ENCODE measurements around the gene THAP5. TPM values are rescaled to one million over a fixed set of nuclear protein-coding genes. Genes with fewer than 3 reads are reported as not detected.

Gene THAP5
- total RNA-seq, 2 donors from 2014 or later, result 25.9 to 30.7 TPM

DNA sequence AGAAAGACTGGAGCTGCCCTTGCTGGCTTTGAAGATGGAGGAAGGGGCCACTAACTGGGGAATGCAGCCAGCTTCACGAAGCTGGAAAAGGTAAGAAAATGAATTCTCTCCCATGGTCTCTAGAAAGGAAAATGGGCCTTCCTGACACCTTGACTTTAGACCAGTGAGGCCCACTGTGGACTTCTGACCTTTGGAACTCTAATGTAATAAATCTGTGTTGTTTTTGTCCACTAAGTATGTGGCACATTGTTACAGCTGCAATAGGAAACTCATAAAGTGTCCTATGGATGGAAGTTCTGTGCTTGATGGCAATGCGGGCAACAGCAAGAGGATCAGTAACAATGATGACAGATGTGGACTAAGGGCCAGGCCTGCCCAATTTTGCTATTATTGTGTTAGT lies 21.1 kb upstream of the THAP5 start:
- Mint-ChIP-seq H3K27ac (no peak overlapping the region), H3K36me3 (no peaks in the 10 kb centered on the region), H3K9me3 (no peaks in the 10 kb centered on the region)
- ATAC-seq, result no peak
- no peak for DNase-seq (ENCODE audit: low spot score in 2 of 2)

DNA sequence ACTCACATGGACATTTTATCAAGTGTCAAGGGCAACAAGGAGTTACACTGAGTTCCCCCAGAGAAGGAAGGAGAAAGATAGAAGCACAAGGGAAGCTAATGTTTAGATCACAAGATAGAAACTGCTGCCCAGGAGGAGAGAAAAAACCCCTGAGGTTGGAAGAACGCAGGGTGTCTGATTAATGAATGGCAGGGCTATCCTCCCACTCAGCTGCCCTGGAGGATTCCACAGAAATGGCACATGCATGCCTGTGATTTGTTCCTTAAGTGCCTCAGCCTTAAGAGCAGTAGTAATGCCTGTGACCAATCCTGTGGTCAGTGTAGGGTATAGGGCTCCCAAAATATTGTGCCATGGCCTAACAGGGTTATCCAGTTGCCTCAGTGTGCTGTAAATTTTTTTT lies 20.4 kb upstream of the THAP5 start:
- Mint-ChIP-seq H3K36me3 (no peaks in the 10 kb centered on the region), H3K27ac (no peak overlapping the region), H3K9me3 (no peaks in the 10 kb centered on the region)
- no peak for DNase-seq (ENCODE audit: low spot score in 2 of 2)
- no peak for ATAC-seq

DNA sequence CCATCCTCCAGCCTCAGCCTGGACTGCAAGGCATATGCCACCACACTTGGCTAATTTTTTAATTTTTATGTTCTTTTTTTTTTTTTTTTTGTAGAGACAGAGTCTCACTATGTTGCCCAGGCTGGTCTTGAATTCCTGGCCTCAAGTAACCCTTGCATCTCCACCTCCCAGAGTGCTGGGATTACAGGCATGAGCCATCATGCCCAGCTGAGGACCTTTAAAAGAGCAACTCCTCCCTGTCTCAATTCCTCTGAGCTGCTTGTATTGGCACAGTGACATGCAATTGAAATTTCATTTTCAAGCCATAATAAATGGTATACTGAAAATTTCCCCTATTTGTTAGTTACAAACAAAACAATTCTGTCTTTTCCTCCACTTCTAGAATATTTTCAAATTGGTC lies 19.7 kb upstream of the THAP5 start:
- DNase-seq (ENCODE audit: low spot score in 2 of 2), result no peak
- H3K36me3 Mint-ChIP-seq, result no peaks in the 10 kb centered on the region
- H3K27ac Mint-ChIP-seq, result no peak overlapping the region
- no peak for ATAC-seq
- no peaks in the 10 kb centered on the region for H3K9me3 Mint-ChIP-seq

DNA sequence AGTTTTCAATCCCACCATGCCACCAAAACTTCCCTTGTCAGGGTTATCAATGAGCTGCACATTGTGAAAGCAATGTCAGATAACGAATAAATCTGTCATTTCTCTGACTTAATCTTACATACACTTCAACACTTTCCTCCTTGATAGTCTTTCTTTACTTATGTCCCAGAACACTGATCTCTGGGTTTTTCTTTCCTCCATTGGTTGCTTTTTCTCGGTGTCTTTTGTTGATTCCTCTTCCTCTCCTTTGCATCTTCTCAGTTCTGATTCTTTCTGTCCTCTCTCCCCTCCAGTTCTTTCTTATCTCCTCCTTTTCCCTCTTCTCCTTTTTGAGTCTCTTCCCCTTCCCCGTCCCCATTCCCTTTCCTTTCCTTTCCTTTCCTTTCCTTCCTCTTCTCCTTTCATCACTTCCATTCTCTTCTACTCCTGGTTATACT lies 16.8 kb upstream of the THAP5 start:
- ATAC-seq, result no peak
- Mint-ChIP-seq H3K9me3 (no peaks in the 10 kb centered on the region), H3K27ac (no peak overlapping the region), H3K36me3 (no peaks in the 10 kb centered on the region)
- DNase-seq (ENCODE audit: low spot score in 2 of 2), result no peak

DNA sequence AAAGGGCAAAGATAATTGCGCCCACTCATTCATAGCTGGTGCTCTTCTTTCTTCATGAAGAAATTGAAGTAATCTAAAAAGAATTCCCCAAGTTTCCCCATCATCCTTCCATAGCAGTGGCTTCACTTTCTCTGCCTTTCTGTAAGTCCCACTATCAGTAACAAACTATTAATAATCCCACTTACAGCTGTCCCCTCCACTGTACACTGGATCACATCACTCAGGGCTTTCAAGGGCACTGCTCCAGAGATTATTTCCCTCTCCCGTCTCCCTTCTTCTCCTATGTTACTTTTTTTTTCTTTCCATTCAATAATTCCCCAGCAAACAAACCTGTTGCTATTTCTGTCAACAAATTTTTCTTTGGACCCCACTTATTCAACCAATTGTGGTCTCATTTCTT lies 16.3 kb upstream of the THAP5 start:
- H3K9me3 Mint-ChIP-seq, result no peaks in the 10 kb centered on the region
- ATAC-seq (no peak), DNase-seq (ENCODE audit: low spot score in 2 of 2) (no peak)
- no peaks in the 10 kb centered on the region for H3K36me3 Mint-ChIP-seq
- H3K27ac Mint-ChIP-seq, result no peak overlapping the region

DNA sequence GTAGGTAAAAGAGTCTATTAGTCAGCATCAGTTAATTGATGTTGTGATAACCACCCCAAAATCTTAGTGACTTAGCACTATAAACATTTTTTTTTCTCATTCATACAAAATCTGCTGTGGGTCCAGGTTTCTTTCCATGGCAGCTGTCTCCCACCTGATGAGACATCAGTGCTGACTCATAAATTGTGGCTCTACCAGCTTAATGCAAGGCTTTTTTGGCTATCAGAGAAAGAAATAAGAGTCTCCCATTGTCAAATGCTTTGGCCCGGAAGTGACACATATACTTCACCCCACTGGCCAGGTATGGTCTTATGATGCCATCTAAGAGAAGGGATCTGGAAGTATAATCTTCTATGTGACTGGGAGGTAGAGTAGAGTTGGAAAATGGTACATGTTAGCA lies 14.7 kb upstream of the THAP5 start:
- H3K36me3 Mint-ChIP-seq, result peaks cover 8 to 9% of the 10 kb centered on the region in 2 donors
- no peak for ATAC-seq

DNA sequence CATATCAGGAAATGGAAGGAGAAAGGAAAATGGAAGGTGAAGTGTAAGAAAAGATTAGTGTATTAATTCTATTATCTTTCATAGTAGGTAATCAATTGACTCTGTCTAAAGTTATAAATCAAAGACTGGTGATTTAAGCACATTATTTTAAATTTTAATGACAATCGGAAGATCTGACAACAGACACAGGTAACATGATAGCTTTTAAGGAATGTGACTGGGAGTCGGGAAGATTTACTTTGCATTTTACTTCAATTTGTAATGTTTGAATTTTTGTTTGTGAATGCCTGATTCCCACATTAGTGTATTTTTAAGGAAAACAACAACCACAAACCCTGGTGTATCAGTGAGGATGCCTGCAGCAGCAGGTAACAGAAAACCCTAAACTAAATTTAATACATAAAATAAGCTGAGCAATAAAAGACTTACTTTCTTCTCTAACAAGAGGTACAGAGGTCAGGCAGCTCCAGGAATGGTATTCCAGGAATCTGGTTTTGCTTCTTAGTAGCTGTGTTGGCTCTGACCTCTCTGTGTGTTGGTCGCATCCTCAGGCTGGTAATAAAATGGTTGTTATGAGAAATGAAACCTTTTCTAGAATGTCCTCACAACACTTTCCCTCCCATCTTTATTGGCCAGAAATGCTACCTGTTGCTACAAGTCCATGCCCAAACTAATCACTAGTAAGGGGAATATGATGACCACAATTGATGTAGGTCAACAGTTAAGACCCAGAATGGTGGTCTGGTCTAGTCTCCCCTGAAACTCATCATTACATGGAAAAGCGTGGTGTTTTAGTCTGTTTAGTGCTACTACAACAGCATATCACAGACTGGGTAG lies 12.4 kb upstream of the THAP5 start:
- DNase-seq (ENCODE audit: low spot score in 2 of 2), result no peak
- H3K36me3 Mint-ChIP-seq, result peaks cover 17% of the 10 kb centered on the region in 2 donors
- no peak for ATAC-seq
- H3K9me3 Mint-ChIP-seq, result peaks cover 0 to 4% of the 10 kb centered on the region in 2 donors
- no peak overlapping the region for H3K27ac Mint-ChIP-seq

More for the DNA sequence above, 14.7 kb upstream of the THAP5 start:
- no peak for DNase-seq (ENCODE audit: low spot score in 2 of 2)
- Mint-ChIP-seq H3K27ac (no peak overlapping the region), H3K9me3 (peaks cover 0 to 4% of the 10 kb centered on the region in 2 donors)

DNA sequence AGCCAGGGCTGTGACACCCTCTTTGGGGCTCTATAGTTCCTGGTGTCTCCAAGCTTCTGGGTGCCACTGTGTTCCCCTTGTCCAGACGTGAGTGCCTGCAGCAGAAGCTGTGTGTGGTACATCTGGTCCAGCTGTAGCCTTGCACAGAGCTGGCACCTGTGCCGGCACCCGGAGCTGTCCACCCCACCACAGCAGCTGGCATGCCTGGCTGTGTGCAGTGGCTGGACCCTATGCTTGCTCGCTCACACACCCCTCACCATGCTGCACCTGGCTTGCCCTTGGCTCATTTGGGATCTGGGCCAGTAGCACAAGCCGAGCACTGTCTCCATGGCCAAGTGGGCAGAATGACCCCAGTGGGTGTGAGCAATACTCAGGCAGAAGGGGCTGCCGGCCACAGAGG lies 10.8 kb upstream of the THAP5 start:
- Mint-ChIP-seq H3K36me3 (peaks cover 23 to 25% of the 10 kb centered on the region in 2 donors), H3K9me3 (peaks cover 0 to 4% of the 10 kb centered on the region in 2 donors), H3K27ac (no peak overlapping the region)
- DNase-seq (ENCODE audit: low spot score in 2 of 2) (no peak), ATAC-seq (no peak)

DNA sequence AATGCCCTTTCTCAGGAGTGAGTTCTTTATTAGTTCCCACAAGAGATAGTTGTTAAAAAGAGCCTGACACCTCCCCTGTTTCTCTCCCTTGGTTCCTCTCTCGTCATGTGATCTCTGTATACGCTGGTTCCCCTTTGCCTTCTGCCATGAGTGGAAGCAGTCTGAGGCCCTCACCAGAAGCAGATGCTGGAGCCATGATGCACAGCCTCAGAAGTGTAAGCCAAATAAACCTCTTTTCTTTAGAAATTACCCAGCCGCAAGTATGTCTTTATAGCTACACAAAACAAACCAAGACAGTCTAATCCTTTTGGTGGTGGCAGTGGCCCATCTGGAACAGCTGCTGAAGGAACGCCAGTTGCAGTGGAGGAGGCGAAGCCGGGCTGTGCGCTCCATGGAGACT lies 9.4 kb upstream of the THAP5 start:
- no peak for DNase-seq (ENCODE audit: low spot score in 2 of 2)
- Mint-ChIP-seq H3K27ac (no peak overlapping the region), H3K36me3 (peaks cover 23 to 25% of the 10 kb centered on the region in 2 donors), H3K9me3 (peaks cover 0 to 4% of the 10 kb centered on the region in 2 donors)
- ATAC-seq, result no peak

DNA sequence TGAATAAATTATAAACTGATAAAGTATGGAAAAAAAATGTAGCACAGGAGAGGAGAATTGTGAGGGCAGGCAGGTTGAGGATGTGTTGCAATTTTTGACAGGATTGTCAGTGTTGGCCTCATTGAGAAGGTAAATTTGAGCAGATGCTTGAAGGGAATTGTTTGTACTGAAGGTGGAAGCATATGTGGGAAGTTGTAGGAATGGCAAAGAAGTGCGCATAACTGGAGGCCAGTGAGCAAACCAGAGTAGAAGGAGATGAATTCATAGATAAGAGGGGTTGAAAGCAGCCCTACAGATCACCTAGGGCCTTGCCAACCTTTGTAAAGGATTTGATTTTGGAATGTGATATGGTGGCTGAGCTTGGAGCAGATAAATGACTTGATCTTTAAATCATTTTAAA lies 6.6 kb upstream of the THAP5 start:
- peaks cover 25 to 37% of the 10 kb centered on the region in 2 donors for H3K36me3 Mint-ChIP-seq
- no peak overlapping the region for H3K27ac Mint-ChIP-seq
- ATAC-seq (no peak), DNase-seq (ENCODE audit: low spot score in 2 of 2) (no peak)
- H3K9me3 Mint-ChIP-seq, result peaks cover 0 to 4% of the 10 kb centered on the region in 2 donors

DNA sequence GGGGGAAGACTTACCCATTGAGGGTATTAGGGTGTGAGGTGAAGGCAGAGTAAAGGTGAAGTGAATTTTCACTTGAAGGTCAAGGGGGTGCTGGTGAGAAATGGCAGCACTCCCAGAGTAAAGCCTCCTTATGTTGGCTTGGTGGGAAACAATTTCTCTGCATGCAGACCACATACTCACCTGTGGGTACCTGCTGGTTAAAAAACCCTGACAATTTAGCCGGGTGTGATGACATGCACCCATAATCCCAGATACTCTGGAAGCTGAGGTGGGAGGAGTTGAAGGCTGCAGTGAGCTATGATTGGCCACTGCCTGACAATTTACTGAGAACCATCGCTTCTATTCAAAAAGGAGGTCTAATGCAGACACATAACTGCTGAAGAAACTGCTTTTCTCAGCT lies 5.7 kb upstream of the THAP5 start:
- DNase-seq (ENCODE audit: low spot score in 2 of 2) (no peak), ATAC-seq (no peak)
- Mint-ChIP-seq H3K27ac (no peak overlapping the region), H3K36me3 (peaks cover 31 to 39% of the 10 kb centered on the region in 2 donors), H3K9me3 (peaks cover 0 to 4% of the 10 kb centered on the region in 2 donors)

DNA sequence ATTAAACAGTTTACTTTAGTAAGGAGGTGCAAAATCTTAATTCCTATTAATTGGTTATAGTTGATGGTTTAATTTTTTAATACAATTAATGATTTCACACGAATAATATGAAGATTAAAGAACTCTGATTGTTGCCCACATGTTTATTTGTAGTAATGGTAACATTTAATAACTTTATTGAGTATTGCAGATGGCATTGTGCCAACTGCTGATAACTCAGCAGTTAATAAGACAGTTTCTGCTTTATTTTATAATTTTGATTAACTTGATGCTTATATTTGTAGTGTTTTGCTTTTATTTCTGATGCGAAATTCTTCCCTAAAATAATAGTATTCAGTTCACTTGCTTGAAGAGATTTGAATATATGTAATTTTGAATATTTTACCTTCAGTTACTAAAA lies 3.0 kb upstream of the THAP5 start:
- no peak for ATAC-seq
- no peak for DNase-seq (ENCODE audit: low spot score in 2 of 2)
- Mint-ChIP-seq H3K27ac (no peak overlapping the region), H3K36me3 (peaks cover 38 to 46% of the 10 kb centered on the region in 2 donors), H3K9me3 (no peaks in the 10 kb centered on the region)

DNA sequence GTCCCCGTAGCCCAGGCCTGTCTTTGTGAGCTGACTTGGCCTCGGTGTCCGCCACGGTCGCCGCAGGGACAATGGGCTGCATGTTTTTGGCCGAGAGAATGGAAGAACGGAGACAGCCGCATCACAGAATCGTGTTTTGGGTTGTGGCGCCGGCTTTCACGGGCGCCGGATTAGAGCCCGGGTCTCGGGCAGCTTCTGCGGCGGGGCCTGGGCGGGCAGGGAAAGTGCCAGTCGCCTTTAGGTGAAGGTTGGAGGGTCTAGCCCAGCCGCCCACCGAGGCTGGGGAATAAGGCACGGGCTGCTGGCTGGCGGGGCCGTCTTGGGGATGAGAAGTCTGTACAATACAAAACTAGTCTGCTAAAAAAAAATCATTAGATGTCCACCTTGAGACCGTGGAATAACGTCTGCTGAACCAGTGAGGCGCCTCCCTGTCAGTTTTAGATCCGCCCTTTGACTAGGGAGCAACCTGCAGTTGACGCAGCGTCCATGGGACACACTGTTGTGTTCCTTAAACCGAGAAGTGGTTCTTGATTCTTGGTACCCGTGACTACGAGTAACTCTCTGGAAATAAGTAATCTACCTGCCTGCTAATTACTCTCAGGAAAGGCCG lies 745 bp upstream of the THAP5 start:
- DNase-seq (ENCODE audit: low spot score in 2 of 2), result peak in 1 of 2 donors; percentile 56
- peak overlapping the region; percentile 99 to 100 for H3K27ac Mint-ChIP-seq
- ATAC-seq, result peak; percentile 20 to 25
- peaks cover 0 to 4% of the 10 kb centered on the region in 2 donors for H3K9me3 Mint-ChIP-seq
- H3K36me3 Mint-ChIP-seq, result peaks cover 34 to 45% of the 10 kb centered on the region in 2 donors

DNA sequence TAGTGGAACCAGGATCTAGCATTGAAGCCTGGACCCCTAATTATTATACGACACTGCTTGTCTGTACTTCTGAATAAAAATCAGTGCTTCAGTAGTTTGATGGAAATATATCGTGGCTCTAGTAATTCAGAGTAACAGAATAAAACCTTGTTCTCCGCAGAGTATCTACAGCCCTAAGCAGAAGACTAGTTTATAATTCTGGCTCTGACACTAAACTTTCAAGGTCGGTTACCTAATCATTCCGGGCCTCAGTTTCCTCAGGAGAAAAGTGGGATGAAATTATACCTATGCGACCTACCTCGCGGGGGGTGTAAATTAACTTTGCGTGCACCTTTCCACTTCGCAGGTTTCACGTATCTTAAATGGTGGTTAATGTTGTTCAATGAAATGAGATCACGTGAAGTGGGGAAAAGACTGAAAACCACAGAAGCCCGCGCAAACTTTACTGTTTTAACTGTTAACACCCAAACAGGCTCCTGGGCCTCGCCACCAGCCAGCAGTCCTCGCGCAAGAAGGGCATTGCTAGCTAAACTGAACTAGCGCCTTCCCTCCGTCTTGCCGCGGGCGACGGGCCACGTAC lies 615 bp downstream of the THAP5 start:
- Mint-ChIP-seq H3K36me3 (peaks cover 40 to 56% of the 10 kb centered on the region in 2 donors), H3K27ac (peak overlapping the region; percentile 99 to 100), H3K9me3 (peaks cover 0 to 4% of the 10 kb centered on the region in 2 donors)
- DNase-seq (ENCODE audit: low spot score in 2 of 2) (no peak), ATAC-seq (no peak)

DNA sequence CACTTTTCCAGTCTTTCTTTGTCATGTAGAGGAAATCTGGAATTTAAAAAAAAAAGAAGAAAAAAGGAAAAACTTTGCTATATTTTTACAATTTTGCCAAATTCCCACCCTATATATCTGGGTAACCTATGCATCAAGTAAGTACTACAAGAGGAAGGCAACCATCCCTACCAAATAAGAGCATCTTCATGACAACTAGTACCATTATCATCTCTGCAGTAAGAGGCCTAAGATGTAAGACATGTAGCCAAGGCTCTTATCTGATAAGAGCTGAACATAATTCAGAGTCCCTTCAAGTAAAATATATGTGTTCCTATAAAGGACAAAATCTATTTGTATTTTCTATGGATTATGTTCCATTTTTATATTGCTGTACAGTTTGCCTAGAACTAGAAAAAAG lies 3.5 kb downstream of the THAP5 start:
- no peak overlapping the region for H3K27ac Mint-ChIP-seq
- ATAC-seq (no peak), DNase-seq (ENCODE audit: low spot score in 2 of 2) (no peak)
- peaks cover 47 to 59% of the 10 kb centered on the region in 2 donors for H3K36me3 Mint-ChIP-seq
- peaks cover 0 to 10% of the 10 kb centered on the region in 2 donors for H3K9me3 Mint-ChIP-seq

DNA sequence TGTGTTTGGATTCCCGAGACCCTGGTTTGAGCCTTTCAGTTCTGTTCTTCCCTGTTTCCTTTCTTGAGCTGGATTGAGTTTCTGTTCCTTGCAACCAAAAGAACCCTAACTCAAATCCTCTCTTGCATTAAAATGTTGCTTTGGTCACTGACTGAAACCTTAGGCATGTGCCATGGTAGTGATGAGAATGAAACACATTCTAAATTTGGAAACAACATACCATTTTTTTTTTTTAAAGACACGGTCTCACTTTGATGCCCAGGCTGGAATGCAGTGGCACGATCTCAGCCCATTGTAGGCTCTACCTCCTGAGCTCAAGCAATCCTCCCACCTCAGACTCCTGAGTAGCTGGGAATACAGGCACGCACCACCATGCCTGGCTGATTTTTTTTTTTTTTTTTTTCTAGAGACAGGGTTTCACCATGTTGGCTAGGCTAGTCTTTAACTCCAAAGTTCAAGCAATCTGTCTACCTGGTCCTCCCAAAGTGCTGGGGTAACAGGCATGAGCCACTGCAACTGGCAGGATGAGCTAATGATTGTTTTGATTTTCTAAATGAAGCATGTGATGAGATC lies 8.4 kb downstream of the THAP5 start:
- Mint-ChIP-seq H3K9me3 (peaks cover 15 to 21% of the 10 kb centered on the region in 2 donors), H3K36me3 (peaks cover 42 to 55% of the 10 kb centered on the region in 2 donors), H3K27ac (no peak overlapping the region)
- no peak for ATAC-seq
- DNase-seq (ENCODE audit: low spot score in 2 of 2), result no peak

DNA sequence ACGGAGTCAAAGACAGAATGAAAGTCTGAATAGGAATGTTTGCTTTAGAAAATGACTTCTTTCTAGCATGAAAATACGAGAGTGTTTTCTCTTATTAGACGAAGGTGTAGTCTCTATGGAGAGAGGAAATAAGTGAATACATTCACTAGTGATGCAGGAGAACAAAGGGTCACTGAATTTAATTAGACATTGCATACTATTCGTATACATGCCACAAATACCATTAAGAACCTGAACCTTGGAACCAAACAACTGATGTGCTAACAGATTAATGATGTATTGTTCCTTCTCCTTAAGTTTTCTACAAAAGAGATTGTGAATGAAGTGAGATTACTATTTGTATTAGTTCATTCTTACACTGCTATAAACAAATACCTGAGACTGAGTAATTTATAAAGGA lies 10.3 kb downstream of the THAP5 start:
- H3K27ac Mint-ChIP-seq, result no peak overlapping the region
- peaks cover 33 to 44% of the 10 kb centered on the region in 2 donors for H3K36me3 Mint-ChIP-seq
- ATAC-seq (no peak), DNase-seq (ENCODE audit: low spot score in 2 of 2) (no peak)
- H3K9me3 Mint-ChIP-seq, result peaks cover 17% of the 10 kb centered on the region in 2 donors

Measured in activated naive CD4-positive, alpha-beta T cell treated with anti-CD3 and anti-CD28 coated beads, Interleukin-2, amount 50 U/mL, for 72 hours (primary cell).